RPMI8226 (cell line): ENCODE data around the gene NFKB2.
A peak's percentile ranks its signal among the peaks of the same experiment; 100 is the strongest.

Experiments
- DNase-seq: peaks from one replicate; pipeline ENCODE4 v3.0.0-alpha.2; 2015

Gene NFKB2

GRCh38 chr10:102423372-102423968 lies 28.0 kb downstream of the NFKB2 start:
- DNase-seq, result no peak

GRCh38 chr10:102424145-102424544 lies 28.6 kb downstream of the NFKB2 start:
- no peak for DNase-seq

DNA sequence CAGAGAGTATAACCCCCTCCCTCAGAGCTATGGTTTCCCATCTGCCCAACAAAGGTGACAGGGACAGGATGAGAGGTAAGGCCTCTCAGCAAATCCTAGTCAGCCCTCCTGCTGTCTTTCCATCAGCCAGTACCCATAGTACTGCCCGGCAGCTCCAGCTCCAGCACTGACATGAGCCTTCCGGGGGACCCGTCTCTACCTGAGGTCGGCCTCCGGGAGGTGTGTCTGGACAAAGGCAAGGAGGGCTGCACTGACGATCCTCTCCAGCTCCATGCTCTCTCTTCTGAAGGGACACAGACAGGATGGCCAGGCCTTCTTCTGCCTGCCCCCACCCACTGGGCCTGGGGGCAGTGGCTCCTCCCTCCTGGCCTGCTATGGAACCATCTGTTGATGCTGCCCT lies 29.4 kb downstream of the NFKB2 start:
- DNase-seq, result no peak

GRCh38 chr10:102425444-102425843 lies 29.9 kb downstream of the NFKB2 start:
- DNase-seq, result no peak

GRCh38 chr10:102426803-102427287 lies 31.3 kb downstream of the NFKB2 start:
- DNase-seq, result no peak

- DNase-seq, result no peak
Measured at GRCh38 chr10:102429468-102429867, 34.0 kb downstream of the NFKB2 start.

DNA sequence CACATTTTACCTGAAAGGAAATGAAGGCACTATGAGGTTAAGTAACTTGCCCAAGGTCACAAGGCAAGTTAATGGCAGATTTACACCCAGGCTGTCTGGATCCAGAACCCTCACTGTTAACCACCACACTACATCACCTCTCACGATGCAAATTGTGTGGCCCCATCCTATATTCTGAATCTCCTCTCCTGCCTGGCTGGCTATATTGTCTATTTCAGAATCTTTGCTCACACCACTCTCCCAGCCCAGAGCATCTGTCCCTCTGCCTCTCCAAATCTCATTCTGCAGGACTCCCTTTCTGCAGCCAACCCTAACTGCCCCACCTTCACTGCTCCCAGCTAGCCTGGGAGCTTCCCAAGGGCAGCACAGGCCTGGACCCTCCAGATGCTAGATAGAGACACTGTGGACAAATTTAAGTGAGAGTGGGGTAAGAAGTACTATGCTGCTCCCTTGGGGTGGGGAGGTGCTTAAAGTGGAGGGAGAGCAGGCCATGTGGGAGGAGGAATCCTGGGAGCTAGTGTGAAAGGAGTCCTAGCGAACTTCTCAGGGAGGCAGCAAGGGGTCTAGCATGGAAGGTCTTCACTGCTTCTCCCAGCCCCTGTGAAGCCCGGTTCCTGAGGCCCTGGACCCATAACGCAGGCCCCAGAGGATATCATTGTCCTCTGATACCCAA lies 36.1 kb downstream of the NFKB2 start:
- DNase-seq, result no peak

GRCh38 chr10:102432162-102432950 lies 36.9 kb downstream of the NFKB2 start, which contains the start of gene CUEDC2:
TSS of gene CUEDC2 (minus strand) at chr10:102432574. CDS start at chr10:102425188, 7,386 bp downstream.
- peak; percentile 94 for DNase-seq

- no peak for DNase-seq
Measured at GRCh38 chr10:102433619-102434046, 38.1 kb downstream of the NFKB2 start.

GRCh38 chr10:102434394-102435132 lies 39.1 kb downstream of the NFKB2 start:
- DNase-seq, result no peak

DNA sequence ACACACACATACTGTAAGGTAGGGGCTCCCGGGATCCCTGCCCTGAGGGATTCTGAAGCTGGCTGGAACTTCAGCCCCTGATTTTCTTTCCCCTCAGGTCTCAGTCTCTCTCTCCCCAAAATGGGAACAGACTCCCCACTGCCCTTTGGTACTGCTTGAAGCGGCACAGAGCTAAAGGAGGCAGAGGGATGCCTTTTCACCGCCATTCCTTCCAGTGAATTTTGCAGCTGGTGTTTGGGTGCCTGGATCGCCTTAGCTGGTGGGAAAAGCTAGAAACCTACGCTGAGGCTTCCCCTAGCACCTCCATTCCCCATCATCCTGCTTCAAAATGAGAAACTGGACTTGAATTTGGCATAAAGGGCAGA lies 39.6 kb downstream of the NFKB2 start:
- DNase-seq, result no peak

DNA sequence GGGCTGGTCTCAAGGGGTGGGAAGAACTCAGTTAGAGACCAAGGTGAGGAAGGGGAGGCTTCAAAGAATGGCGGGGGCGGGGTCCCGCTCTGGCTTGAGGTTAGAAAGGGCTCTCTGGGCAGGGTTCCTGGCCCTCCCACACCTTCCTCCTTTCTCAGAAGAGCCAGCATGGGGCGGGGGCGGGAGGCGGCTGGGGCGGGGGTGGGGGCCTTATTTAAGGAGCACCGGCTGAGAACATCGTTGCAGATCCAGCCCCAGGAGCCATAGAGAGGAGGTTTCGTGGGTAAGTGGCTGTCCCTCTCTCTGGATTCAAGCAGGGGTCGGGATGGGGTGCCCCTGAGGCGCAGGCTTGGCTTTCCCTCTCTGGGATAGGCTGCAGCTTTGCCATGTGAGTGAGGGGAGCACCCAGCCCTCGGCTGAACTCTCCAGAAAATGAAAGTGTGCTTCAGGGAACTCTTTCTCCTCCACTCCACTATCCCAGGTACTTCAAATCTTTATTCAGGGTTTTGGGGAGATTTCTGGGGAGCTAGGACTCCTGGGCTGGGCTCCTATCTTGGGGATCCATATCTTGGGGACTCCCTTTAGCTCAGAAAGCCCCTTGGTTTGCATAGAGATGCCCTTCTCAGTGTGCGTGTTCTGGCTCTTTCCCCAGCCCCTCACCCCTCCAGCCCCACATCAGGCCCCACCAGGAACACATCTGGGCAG lies 40.2 kb downstream of the NFKB2 start:
- no peak for DNase-seq

DNA sequence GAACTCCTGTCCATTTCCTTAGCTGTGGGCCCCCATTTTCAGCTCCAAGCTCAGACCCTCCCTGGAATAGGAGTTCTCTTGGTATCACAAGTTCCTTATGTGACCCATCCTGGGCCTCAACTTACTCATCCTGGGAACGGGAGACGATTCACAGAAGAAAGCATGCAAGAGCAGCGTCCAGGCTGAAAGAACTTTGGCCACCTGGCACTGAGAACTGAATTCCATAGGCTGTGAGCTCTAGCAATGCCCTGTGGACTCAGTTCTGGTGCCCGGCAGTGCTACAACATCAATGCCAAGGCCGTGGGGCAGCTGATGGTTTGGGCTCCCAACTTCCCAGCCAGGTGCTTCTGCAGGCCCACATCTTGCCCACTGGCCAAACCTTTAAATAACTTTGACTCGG lies 40.8 kb downstream of the NFKB2 start:
- no peak for DNase-seq

- no peak for DNase-seq
Measured at GRCh38 chr10:102437515-102437914, 42.0 kb downstream of the NFKB2 start.

GRCh38 chr10:102438374-102438773 lies 42.9 kb downstream of the NFKB2 start:
- no peak for DNase-seq

DNA sequence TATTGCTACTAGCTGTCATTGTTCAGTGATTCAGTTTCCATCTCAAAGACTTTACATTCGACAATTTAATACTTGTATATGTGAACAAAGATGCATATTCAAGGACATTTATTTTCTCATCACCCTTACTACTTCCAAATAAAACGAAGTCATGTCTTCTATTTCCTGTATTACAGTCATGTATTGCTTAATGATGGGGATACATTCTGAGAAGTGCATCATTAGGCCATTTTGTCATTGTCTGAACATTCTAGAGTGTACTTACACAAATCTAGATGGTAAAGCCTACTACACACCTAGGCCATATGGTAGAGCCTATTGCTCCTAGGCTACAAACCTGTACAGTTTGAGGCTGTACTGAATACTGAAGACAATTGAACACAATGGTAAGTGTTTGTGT lies 49.3 kb downstream of the NFKB2 start:
- no peak for DNase-seq

DNA sequence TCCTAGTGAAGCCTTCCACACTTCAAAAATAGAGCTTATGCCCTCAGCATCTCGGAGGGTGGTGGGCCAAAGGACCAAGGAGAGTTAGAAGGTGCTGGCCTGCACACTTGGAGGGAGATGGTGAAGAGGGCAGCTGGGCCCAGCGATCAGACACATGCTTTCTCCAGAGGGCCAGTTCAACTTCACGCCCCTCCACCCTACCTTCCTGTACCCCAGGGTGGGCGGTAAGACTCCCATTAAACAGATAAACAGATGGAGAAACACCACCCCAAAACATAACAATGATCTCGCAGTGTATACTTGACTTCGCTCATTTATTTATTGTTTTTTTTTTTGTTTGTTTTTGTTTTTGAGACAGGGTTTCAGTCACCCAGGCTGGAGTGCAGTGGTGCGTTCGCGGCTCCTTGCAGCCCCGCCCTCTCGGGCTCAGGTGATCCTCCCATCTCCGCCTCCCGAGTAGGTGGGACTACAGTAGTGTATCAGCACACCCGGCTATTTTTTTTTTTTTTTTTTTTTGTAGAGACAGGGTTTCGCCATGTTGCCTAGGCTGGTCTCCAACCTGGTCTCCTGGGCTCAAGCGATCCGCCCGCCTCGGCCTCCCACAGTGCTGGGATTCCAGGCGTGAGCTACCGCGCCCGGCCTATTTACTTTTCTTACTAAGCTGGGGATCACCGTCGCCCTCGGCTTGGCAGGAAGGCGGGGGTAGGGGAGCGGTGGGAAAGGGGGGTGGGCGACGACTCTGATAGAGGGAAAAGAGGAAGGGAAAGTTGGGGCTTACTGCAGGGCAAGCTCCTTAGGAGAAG lies 54.0 kb downstream of the NFKB2 start:
- peak; percentile 88 for DNase-seq

- no peak for DNase-seq
Measured at GRCh38 chr10:102450124-102450373, 54.5 kb downstream of the NFKB2 start.

DNA sequence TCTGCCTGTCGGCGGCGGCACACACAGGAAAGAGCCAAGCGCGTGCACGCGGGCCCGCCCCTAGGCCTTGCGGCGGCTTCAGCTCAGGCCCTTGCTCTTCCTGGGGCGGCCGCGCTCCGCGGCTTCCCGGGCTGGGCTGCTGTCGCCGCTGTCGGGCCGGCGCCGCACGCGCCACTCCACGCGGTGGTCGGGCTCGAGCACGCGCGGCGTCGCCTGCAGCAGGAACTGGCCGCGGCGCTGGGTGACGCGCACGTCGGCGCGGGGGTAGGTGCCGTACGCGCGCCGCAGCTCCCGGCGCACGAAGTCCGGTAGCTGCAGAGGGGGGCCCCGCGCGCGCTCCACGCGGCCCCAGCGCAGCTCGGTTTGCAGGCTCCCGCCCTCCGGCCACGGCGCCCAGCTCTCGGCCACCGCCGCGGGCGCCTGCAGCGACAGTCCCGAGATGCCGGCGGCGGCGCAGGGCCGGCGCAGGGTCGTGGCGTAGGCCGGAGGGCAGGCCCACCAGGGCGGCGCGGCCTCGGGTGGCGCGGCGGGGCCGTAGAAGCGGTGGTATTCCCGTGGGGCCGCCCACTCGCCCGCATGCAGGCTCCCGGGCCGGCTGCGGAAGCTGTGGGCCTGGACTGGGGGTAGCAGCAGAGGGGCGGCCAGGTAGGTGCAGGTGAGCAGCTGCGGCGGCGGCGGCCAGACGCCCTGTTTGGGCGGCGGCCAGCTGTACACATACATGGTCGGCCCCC lies 55.0 kb downstream of the NFKB2 start:
- peak; percentile 87 for DNase-seq

DNA sequence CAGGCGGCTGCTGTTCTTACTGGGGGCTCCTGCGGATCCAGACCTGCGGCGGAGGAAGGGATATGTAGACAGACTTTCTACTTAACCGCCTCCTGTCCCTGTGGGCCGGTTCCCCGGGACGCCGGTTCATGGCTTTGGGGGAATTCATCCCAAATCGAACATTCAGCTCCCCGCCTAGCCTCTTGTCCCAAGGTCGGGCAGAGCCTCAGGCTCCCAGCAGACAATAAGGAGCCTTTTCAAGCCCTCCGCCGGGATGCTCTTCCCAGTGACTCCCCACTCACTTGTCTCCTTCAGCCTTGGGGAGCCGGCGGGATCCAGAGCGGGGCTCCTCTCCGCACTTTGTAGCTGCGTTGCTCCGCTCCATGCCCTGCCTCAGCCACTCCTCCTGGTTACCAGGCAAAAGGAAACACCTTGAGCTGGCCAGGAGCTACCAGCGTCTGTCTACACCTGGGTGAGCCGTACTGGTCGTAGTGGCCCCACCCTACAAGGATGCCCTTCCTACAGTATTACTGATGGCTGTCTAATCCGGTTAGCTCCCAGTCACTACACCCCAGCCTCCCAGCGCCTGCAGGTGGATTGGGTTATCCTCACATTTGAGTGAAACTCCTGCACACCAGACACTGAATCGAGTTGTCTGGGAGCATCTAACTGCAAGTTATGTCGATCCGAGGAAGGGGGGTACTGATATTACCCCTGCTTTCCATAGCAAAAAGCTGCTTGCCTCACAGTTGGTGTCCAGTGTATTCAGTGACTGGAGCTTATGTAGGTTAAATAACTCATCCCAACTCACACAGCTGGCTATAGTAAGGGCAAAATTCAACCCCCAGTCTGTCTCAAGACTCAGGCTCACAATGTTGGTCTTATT lies 55.8 kb downstream of the NFKB2 start, which contains the start of gene C10orf95:
C10orf95 (minus strand) TSS at position 439 of the 865 bp plus-strand sequence. CDS start 450 bp downstream, outside the sequence.
- DNase-seq, result no peak
